K562 (cell line): ENCODE measurements around the gene NUDT1. TPM values are rescaled to one million over a fixed set of nuclear protein-coding genes. Genes with fewer than 3 reads are reported as not detected.
A peak's percentile ranks its signal among the peaks of the same experiment; 100 is the strongest.

Experiments
- ATF1 ChIP-seq, 2 experiments: fragments of 450-650 bp in 1 of 2; IDR thresholded peaks; 2 replicates each; pipeline ENCODE4 v1.6.1; 2016; ENCODE audit warnings: missing compliant biosample characterization in 1 of 2, missing genetic modification characterization in 1 of 2
- CREM ChIP-seq: IDR thresholded peaks from 2 replicates; pipeline ENCODE4 v1.6.1; 2014; ENCODE audit warnings: antibody characterized with exemption, low read depth
- ELF4 ChIP-seq: fragments of 450-650 bp; formaldehyde crosslinking; IDR thresholded peaks from 2 replicates; pipeline ENCODE4 v1.4.0; 2022; ENCODE audit warnings: missing genetic modification characterization
- FOXA1 ChIP-seq: fragments of 450-650 bp; IDR thresholded peaks from 2 replicates; pipeline ENCODE4 v1.6.1; 2016; ENCODE audit warnings: mild to moderate bottlenecking, borderline replicate concordance
- HDAC2 ChIP-seq: fragments of 450-650 bp; IDR thresholded peaks from 2 replicates; pipeline ENCODE4 v1.6.1; 2016; ENCODE audit warnings: mild to moderate bottlenecking
- KDM4B ChIP-seq, 2 experiments: fragments of 450-650 bp in 1 of 2; sonication (generic) in 1 of 2; IDR thresholded peaks; 2 replicates each; pipeline ENCODE4 v1.6.1; 2016 to 2017; ENCODE audit warnings: borderline replicate concordance in 2 of 2, antibody characterized with exemption in 1 of 2, low read depth in 1 of 2, mild to moderate bottlenecking in 1 of 2
- RBFOX2 ChIP-seq: fragments of 200-400 bp; formaldehyde crosslinking; IDR thresholded peaks from 2 replicates; pipeline ENCODE4 v1.6.1; 2017; ENCODE audit warnings: low read depth, mild to moderate bottlenecking, low read length, moderate library complexity
- RBM25 ChIP-seq: fragments of 200-400 bp; formaldehyde crosslinking; IDR thresholded peaks from 2 replicates; pipeline ENCODE4 v1.6.1; 2018; ENCODE audit warnings: low read length, low read depth, moderate library complexity; ENCODE audit not compliant: severe bottlenecking
- U2AF2 ChIP-seq: fragments of 200-400 bp; formaldehyde crosslinking; optimal IDR thresholded peaks from 2 replicates; pipeline ENCODE3; 2017; ENCODE audit warnings: low read depth, mild to moderate bottlenecking, low read length
- ZNF583 ChIP-seq: fragments of 250-450 bp; sonication (Bioruptor Pico); IDR thresholded peaks from 2 replicates; pipeline ENCODE4 v1.4.0; 2020
- polyA plus RNA-seq, 8 experiments: library from polyadenylated mRNA; depleted of rRNA in 4 of 8; stranded (reverse) in 5 of 8; unstranded in 3 of 8; fragments of >200 nt; fragmentation: Nextera tagmentation in 2 of 8; fragmentation: Illumina TruSeq in 1 of 8; extraction: Ambion mirVana in 2 of 8; extraction: Trizol in 1 of 8; gene quantifications; 2 replicates each; pipeline versions ENCODE4 v1.2.1 to v1.2.3, GENCODE V29; 2011 to 2014; ENCODE audit warnings: inconsistent platforms in 1 of 8, missing spikeins in 1 of 8
- total RNA-seq, 7 experiments: library from RNA; depleted of rRNA in 6 of 7; stranded (reverse); fragments of >200 nt in 6 of 7; fragmentation: Illumina TruSeq in 2 of 7; extraction: Trizol in 2 of 7; gene quantifications; 2 replicates each; pipeline versions ENCODE4 v1.2.1 to v1.2.3, GENCODE V29; 2011 to 2021; ENCODE audit warnings: low replicate concordance in 1 of 7
- TF ChIP-seq, protein P1 (sequence below), 2 experiments: fragments of 450-650 bp; conservative IDR thresholded peaks; 2 replicates each; pipeline ENCODE4 v1.6.1; 2017; ENCODE audit warnings: mild to moderate bottlenecking in 2 of 2, moderate library complexity in 2 of 2
- TF ChIP-seq, protein P2 (sequence below): fragments of 450-650 bp; IDR thresholded peaks from 2 replicates; pipeline ENCODE4 v1.6.1; 2016; ENCODE audit warnings: low read depth
- TF ChIP-seq, protein P3 (sequence below): fragments of 450-650 bp; conservative IDR thresholded peaks from 2 replicates; pipeline ENCODE4 v1.6.1; 2016; ENCODE audit warnings: missing genetic modification characterization, low read depth, mild to moderate bottlenecking, control low read depth, missing compliant biosample characterization

The NUDT1 gene
- total and polyA plus RNA-seq, 9 of the 15 experiments (the other 6 are each of a cell fraction or from before 2014, with no cell fraction given) = 5.3 to 73.3 (median 29.6) TPM

DNA sequence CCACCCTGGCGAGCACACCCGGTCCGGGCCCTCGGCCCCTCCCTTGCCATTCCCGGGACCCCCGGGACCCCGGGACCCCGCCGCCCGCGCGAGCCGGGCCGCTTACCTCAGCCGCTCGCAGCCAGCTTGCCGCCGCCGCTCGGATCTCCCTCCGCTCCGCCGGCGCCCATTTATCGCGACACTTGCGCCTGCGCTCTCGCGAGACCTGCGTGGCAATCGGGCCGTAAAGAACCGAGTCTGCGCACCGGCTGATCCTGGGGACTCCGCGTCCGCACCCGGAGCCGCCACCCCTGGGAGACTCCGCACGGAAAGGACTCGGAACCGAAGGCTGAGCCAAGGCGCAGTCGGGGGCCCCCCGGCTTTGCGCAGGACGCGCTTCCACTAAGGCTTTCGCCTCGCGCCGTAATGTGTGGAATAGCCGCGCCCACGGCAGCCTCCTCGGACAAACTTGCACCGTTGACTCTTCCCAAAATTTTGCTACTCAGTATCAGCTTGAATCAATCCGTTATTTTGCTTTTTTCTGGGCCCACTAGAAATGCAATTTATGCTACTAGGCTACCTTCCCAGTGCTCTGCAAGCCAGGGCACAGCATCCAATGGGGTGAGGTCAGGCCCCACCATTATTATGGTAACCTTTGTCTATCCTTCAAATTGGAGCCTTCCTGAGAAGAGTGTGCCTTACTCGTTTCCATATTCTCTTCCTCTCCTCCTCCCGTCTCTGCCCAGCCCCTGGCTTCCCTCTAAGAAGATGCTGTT is 9.1 kb upstream of the NUDT1 start, which contains the start of gene MAD1L1 (continued):
- TF ChIP-seq, protein P1, sequence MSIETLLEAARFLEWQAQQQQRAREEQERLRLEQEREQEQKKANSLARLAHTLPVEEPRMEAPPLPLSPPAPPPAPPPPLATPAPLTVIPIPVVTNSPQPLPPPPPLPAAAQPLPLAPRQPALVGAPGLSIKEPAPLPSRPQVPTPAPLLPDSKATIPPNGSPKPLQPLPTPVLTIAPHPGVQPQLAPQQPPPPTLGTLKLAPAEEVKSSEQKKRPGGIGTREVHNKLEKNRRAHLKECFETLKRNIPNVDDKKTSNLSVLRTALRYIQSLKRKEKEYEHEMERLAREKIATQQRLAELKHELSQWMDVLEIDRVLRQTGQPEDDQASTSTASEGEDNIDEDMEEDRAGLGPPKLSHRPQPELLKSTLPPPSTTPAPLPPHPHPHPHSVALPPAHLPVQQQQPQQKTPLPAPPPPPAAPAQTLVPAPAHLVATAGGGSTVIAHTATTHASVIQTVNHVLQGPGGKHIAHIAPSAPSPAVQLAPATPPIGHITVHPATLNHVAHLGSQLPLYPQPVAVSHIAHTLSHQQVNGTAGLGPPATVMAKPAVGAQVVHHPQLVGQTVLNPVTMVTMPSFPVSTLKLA (conservative IDR thresholded peaks at IDR 0.05) = peak in 1 of 2 experiments; percentile 64; a peak in 2 of 4 replicates
- peak in 1 of 2 experiments; percentile 70; a peak in 1 of 4 replicates for TF ChIP-seq KDM4B (IDR thresholded peaks at IDR 0.05; ENCODE audit: borderline replicate concordance in 2 of 2, low read depth in 1 of 2)
- peak; percentile 100 for TF ChIP-seq RBM25
- TF ChIP-seq HDAC2 = peak; percentile 80; the same call in 1 of the 2 replicates
- TF ChIP-seq, protein P2, sequence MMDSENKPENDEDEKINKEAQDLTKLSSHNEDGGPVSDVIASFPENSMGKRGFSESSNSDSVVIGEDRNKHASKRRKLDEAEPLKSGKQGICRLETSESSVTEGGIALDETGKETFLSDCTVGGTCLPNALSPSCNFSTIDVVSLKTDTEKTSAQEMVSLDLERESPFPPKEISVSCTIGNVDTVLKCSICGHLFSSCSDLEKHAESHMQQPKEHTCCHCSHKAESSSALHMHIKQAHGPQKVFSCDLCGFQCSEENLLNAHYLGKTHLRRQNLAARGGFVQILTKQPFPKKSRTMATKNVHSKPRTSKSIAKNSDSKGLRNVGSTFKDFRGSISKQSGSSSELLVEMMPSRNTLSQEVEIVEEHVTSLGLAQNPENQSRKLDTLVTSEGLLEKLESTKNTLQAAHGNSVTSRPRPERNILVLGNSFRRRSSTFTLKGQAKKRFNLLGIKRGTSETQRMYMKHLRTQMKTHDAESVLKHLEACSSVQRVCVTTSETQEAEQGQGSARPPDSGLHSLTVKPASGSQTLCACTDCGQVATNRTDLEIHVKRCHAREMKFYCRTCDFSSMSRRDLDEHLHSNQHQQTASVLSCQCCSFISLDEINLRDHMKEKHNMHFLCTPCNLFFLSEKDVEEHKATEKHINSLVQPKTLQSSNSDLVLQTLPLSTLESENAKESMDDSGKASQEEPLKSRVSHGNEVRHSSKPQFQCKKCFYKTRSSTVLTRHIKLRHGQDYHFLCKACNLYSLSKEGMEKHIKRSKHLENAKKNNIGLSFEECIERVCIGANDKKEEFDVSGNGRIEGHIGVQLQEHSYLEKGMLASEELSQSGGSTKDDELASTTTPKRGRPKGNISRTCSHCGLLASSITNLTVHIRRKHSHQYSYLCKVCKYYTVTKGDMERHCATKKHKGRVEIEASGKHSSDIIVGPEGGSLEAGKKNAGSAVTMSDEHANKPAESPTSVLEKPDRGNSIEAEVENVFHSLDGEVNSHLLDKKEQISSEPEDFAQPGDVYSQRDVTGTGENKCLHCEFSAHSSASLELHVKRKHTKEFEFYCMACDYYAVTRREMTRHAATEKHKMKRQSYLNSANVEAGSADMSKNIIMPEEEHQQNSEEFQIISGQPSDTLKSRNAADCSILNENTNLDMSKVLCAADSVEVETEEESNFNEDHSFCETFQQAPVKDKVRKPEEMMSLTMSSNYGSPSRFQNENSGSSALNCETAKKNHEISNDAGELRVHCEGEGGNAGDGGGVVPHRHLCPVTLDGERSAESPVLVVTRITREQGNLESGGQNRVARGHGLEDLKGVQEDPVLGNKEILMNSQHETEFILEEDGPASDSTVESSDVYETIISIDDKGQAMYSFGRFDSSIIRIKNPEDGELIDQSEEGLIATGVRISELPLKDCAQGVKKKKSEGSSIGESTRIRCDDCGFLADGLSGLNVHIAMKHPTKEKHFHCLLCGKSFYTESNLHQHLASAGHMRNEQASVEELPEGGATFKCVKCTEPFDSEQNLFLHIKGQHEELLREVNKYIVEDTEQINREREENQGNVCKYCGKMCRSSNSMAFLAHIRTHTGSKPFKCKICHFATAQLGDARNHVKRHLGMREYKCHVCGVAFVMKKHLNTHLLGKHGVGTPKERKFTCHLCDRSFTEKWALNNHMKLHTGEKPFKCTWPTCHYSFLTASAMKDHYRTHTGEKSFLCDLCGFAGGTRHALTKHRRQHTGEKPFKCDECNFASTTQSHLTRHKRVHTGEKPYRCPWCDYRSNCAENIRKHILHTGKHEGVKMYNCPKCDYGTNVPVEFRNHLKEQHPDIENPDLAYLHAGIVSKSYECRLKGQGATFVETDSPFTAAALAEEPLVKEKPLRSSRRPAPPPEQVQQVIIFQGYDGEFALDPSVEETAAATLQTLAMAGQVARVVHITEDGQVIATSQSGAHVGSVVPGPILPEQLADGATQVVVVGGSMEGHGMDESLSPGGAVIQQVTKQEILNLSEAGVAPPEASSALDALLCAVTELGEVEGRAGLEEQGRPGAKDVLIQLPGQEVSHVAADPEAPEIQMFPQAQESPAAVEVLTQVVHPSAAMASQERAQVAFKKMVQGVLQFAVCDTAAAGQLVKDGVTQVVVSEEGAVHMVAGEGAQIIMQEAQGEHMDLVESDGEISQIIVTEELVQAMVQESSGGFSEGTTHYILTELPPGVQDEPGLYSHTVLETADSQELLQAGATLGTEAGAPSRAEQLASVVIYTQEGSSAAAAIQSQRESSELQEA = no peak
- peak; percentile 92 for TF ChIP-seq CREM
- TF ChIP-seq ELF4 (CRISPR knock-in tag) = no peak
- TF ChIP-seq RBFOX2 = peak; percentile 90
- no peak for TF ChIP-seq FOXA1
- TF ChIP-seq, protein P3, sequence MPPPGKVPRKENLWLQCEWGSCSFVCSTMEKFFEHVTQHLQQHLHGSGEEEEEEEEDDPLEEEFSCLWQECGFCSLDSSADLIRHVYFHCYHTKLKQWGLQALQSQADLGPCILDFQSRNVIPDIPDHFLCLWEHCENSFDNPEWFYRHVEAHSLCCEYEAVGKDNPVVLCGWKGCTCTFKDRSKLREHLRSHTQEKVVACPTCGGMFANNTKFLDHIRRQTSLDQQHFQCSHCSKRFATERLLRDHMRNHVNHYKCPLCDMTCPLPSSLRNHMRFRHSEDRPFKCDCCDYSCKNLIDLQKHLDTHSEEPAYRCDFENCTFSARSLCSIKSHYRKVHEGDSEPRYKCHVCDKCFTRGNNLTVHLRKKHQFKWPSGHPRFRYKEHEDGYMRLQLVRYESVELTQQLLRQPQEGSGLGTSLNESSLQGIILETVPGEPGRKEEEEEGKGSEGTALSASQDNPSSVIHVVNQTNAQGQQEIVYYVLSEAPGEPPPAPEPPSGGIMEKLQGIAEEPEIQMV (tag) = peak; percentile 71
- TF ChIP-seq ZNF583 (CRISPR knock-in tag) = no peak
- no peak for TF ChIP-seq ATF1 (CRISPR knock-in tag; IDR thresholded peaks at IDR 0.05)
- TF ChIP-seq ATF1 (tag; IDR thresholded peaks at IDR 0.05) = peak; percentile 79
- TF ChIP-seq U2AF2 = no peak
